ENCODE data around the gene GPATCH2L.

The GPATCH2L gene

DNA sequence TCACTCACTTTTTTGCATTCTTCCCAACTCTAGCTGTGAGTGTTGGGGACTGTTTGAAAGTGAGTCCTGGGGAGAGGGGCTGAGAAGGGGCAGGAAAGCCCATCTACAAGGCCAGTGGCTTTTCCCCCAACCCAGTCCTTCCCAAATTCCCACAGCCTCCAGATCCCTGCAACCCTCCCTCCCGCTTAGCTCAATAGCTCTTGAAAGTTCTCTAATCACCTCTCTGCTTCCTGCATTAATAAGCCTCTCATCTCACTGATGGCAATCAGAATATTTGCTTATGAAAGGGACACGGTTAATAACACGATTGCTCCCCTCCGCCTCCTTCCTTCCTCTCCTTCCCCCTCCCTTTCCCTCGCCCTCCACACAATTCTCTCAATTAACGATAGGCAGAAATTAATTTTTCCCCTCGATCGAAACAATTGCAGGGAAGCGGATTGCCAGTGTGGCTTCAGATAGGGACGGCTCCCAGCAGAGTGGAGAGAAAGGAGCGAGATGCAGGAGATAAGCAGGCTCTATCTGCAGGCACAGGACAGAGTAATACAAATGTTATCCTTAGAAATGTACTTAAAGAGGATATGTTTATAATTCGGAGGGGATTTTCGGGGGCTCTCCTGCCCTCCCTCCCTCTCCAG is 15.1 kb upstream of the GPATCH2L start:
- no peak for DNase-seq

DNA sequence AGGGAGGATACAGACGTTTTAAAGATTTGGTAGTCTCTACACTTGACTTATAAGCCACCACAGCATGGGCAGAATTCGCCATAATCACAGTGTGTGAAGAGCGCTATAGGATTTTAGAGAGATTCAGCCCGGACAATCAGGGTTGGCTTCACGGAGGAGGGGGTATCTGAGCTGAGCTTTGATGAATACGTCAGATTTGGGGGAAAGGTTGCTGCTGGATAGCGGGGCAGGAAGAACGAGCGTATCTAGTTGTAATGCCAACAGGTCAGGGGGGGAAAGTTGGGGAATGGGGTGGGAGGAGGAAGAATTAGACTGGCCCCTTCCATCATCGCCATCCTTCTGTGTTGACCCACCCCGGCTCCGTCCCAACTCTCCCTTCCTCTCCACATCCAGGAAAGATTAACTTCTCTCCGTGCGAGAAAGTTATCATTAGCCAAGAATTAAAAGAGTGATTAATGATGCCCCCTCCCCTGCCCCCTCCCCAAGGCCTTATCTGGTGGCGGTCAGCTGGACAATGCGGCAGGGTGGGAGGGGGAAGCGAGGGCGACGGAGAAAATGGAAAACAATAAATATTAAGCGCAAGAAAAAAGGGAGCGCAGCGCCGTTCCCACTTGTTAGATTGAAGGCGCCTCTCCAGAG is 13.5 kb upstream of the GPATCH2L start:
- DNase-seq = no peak

DNA sequence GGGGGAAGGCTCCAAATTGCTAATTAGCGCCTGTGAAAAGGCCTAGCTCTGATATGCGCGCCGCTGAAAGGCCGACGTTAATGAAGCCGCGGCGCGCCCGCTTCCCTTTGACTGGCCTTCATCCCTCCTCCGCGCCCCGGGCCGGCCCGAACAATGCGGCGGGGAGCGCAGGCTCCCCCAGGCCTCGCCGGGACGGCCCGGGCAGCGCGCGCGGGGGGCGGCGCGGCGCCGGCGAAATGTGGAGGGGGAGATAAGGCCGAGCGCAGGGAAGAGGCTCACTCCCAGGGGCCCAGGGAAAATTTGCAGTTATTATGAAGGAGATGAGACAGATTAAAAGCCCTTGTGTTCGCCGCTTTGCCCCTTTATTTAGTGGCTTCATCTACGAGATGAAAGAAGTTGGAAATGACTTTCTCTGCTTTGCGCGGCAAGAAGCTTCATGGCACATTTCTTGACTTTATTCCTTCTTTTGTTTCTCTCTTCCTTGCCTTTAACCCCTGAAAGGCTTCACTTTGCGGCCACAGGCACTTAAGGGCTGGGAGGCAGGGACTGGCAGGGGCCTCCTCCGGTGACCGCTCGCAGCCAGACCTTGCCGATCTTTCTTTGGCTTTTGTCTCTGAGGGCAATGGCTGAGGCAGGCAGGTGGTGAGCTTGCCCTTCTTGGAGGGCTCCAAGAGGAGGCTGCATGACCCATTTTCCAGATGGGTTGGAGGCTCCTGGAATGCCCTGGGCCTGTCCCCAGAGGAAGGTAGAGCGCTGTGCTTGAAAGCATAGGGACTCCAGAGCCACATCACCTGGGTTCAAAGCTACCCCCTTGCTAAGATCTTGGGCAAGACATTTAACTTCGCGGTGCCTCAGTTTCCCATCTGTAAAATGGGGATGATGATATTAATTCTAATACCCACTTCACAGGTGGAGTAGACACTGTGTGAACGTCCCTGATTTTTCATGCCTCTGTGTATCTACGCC is 12.7 kb upstream of the GPATCH2L start:
- no peak for DNase-seq

DNA sequence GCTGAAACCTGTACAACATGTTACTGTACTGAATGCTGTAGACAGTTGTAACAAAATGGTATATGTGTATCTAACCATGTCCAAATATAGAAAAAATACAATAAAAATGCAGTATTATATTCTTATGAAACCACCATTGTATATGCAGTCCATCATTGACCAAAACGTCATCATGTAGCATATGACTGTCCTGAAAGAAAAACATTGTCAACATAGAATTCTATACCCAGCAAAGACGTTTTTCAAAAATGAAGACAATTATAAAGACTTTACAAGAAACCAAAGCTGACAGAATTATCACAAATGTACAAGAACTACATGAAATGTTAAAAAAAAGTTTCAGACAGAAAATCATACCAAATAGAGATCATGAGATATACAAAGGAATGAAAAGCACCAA is 8.1 kb upstream of the GPATCH2L start:
- DNase-seq = no peak

DNA sequence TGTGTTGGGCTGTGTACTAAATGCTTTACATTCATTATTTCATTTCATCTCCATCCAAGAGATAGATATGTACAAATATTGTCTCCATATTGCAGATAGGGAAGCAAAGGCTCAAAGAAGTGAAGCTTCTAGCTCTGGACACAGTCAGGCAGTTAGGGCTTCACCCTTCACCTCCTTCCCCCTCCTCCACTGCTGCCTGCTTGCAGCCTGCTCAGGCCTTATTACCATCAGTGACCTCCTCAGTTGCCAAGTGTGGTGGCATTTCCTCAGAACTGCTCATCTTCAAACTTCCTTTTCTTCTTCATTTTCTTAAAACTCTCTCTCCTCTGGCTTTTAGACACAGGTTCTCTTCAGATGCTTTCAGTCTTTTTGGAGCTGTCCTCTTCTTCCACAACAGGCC is 4.7 kb upstream of the GPATCH2L start:
- no peak for DNase-seq

DNA sequence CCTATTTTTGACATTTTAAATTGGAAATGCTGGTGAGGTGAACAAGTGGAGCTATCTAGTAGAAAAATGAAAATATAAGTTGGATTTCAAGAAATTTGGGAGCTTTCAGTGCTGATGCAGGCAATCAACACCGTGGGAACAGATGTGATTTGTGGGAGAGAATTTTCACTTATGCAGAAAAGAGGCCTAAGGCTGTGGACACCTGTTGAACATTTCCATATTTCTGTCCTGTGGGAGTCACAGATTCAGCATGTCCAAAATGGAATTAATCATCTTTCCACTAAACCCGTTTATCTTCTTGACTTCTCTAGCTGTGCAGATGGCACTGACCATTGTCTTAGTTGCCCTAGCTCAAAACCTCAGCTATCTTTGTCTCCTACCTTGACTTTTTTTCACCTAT is 2.5 kb upstream of the GPATCH2L start:
- DNase-seq = no peak

DNA sequence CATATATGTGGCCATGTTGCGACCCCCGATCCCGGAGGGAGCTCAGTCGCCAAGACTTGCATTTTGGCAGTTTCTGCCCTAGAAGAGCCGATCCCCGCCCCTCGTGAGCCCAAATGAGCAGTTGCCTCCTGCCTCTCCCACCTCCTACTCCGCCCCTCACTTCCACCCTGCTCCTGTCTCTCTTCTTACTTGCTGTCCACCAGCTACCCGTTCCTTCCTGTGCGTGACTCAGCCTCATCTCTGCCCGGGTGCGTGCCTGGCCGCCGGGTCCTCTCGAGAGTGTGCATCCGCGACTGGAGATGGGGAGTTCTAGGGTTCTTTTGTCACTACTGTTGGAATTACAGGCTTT is 585 bp downstream of the GPATCH2L start:
- DNase-seq = no peak

DNA sequence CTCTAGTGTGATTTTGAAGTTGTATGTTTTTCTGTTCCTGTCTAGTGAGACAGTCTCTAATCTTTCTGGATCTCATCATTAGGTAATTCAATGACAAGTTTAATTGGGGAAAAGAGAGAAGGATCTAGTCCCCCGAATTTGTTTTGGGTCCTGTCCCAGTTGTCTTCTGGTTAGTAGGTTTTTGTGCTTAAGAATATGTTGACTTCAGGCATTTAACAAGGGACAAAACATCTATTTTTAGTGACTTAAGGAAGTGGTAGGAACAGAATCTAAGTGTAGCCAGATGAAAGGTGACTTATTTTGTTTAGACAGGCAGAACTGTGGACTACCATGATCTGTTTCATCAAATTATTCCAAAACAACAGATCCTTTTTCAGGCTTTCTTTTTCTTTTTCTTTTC is 2.2 kb downstream of the GPATCH2L start:
- DNase-seq = no peak

DNA sequence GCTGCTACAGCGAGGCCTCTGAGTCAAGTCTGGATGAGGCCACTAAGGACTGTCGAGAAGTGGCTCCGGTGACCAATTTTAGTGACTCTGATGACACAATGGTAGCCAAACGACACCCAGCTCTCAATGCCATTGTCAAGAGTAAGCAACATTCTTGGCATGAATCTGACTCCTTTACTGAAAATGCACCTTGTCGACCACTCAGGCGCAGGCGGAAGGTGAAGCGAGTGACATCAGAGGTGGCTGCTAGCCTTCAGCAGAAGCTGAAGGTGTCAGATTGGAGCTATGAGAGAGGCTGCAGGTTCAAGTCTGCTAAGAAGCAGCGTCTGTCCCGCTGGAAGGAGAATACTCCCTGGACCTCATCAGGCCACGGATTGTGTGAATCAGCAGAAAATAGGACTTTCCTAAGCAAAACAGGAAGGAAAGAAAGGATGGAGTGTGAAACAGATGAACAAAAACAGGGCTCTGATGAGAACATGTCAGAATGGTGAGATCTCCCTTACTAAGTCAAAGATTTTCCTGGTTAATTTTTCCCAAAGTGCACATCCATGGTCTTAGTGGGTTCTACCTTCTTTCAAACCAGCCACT is 2.9 kb downstream of the GPATCH2L start:
- DNase-seq = no peak

DNA sequence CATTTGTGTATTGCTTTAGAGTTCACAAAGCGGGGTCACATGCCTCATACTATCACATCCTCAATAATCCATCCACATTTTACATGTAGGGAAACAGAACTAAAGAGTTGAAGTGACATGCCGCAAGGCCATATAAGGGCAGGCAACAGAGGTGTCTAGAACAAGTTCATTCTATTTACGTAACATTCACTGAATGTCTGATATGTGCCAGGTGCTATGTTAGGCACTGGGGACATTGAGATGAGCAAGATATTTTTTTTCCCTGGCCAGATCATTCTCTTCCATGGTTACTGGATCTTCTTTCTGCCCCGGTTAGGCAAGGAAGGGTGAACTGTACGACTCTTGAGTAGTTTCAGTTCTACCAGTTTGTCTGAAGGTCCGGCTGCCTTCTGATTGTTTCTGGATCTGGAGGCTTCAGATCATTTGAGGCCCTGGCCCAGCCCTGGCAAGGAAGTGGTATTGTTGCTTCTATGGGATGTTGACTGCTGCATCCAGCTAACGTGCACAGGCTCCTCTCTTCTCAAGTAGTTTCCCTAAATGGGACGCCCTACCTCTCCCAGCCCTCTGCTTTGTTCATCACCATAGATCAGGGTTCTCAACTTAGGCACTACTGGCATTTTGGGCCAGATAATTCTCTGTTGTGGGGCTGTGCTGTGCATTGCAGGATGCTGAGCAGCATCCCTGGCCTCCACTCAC is 12.1 kb downstream of the GPATCH2L start:
- no peak for DNase-seq

DNA sequence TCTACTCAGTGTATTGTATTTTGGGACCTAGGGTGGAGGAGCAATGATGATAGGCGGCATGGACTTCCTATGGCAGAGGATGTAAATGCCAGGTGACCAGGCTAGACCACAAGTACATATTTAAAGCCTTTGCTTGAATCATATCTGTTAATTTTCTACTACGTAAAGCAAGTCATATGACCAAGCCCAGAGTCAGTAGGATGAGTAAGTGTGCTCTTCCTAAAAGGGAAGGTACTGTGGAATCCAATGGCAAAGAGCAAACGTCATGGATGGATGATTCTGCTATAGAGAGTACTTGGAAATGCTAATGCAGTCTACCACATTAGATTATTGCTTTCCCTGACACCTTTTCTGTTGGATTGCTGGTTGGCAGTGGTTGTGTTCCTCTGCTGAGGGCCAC is 16.8 kb downstream of the GPATCH2L start:
- no peak for DNase-seq

DNA sequence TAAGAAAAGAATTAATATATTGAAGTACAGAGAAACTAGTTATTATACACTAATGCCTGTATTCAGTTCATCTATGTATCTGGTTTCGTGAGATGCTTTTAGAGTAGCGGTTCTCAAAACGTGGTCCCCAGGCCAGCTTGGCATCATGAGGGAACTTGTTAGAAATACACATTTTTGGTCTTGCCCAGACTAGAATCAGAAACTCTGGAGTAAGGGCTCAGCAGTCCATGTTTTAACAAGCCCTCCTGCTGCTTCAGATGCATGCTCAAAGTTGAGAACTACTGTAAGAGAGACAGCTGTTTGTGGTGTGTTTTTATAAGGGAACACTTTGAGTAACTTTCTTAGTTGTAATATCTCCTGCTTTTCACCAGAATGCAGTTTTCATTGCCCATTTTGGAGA is 18.1 kb downstream of the GPATCH2L start:
- no peak for DNase-seq

DNA sequence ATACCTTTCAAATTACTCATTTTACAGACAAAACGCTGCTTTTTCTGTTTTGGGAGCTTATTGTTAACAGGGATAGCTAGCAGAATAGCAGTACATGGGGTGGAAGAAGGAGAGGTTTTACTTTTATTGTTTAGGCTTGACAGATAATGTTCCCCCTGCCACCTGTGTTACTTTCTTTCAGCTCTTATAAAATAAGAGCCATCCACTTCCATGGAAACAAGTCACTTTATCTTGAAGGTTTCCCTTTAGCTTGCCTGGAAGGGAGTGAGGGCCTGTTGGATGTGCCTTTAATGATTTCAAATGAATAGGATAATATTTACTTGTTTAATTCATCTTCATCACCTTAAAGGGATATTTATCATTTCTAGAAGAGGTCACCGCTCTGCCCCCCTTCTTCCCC is 23.3 kb downstream of the GPATCH2L start:
- DNase-seq = no peak

DNA sequence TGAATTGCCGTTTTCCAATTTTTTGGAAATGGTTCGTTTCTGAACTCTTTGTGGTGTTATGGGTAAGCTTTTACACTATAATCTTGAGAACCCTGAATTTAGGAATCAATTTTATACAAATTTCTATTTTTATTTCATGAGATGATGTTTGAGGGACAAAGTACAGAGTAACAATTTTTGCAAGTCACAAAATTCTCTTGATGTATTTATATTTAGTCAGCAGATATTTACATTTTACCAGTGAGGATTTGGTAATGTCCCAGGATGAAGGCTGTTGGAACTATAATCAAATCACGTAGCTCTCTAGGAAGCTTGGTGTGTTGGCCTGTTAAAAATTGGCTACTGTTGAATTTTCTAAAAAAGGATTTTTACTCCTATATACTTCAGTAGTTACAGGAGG is 24.2 kb downstream of the GPATCH2L start:
- DNase-seq = no peak

DNA sequence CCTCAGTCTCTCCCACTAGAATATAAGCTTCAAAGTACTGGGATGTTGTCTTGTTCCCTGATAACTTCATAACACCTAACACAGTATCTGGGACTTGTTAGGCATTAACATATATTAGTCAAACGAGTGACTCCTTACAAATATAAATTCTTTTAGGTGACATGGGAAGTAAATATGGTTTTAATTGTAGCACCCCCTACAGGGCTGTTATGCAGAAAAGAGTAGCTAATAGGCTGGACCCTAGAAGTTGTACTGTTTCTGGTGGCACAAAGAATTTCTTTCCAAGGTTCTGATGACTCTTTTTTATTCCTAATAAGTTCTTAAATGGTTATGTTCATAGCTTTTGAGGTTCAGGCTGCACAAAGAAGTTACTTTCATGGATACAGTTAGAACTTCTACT is 29.8 kb downstream of the GPATCH2L start:
- DNase-seq = no peak

DNA sequence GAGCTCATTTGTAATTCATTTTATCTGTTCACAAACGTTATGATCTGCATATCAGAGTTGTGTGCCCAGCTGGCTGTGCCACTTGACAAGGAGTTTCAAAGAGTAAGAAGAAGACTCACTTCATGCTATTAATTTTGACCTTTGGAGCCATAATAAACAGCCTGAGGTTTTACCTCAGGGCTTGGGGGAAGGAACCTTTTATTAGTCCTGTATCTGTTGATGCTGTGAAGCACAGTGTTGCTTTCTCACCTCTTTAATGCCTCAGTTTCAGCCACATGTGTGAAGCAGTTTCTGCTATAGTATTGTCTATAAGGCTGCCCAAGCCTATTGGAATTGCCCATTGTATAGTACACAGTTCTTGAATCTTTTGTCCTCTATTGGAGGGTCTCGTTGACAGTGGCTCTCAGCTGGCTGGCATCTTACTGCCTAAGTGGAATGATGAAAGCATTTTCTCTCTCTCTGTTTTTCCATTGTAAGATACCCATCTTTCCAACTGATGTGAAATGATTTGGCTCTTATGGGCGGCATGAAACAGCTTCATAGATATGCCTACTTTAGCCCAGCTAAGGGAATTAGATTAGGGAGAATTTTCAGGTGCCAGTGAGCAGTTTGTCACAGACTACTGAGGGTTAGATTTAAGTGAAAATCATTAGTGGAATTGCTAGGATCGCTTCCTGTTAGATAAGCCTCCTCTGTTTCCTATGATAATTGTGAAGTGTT is 34.7 kb downstream of the GPATCH2L start:
- no peak for DNase-seq

DNA sequence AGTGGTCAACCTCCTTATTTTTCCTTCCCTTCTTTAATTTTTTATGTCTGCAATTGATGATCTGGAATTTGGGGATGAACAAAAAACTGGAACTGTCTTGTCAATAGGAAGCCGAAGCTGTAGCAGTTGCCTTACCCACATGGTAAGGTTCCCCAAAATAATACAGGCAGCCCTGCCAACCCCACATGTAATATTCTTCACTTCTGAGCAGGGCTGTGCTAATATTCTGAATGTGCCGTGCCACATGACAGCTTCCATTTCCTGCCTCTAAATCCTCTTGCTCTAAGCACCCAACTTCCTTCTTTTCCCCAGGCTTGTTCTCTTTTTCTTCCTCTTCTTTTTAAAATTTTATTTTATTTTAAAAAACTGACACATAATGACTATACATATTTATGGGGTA is 39.6 kb downstream of the GPATCH2L start:
- DNase-seq = no peak

DNA sequence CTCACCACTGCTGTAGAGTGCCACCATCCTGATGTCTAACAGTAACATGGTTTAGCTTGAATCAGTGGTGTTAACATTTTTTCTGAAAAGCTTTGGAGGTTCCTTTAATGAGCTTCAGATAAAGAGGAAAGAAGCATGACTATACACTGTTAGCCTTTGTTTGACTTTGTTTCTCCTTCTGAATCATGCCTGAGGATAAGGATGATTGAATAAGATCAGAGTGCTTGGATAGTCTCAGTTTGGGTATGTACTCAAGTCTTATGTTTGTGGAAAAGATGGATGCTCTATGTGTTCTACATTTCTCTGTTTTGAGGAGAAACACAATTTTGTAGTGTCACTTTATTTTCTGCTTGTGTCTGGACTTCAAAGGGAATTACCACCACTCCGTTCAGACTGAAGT is 42.0 kb downstream of the GPATCH2L start:
- no peak for DNase-seq

DNA sequence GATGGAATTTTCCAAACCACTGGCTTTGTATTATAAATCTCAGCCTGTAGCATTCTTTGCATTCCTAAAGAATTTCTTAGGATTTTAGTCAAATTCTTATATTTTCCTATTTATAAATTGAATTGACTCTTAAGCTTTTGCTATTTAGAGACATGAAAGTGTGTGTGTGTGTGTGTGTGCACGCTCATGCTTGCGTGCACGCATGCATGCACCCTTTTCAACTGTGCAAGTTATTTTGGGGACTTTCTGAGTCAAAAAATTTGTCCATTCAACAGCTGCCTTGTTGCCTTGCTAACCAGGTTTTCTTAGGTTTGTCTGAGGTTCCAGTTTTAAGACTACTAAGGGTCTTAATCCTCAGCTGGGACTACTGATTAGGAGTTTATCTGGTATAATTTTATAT is 42.6 kb downstream of the GPATCH2L start:
- DNase-seq = no peak

DNA sequence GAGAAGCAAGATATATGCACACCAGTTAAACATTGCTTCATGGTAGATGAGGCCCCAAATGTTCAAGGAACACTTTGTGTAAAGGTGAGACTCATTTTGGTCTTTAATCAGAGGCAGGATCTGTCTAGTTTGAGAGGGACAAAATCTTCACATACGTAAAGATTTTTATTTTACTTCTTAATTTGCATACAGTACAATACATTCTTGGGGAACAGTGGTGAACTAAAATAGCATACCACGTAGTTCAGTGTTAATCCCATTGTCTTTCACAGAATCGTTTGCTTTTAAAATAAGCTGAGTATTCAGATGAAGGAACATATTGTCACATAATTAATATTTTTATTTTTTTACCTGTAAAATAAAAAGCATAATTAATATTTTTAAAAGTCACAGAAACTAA is 43.3 kb downstream of the GPATCH2L start:
- DNase-seq = no peak

DNA sequence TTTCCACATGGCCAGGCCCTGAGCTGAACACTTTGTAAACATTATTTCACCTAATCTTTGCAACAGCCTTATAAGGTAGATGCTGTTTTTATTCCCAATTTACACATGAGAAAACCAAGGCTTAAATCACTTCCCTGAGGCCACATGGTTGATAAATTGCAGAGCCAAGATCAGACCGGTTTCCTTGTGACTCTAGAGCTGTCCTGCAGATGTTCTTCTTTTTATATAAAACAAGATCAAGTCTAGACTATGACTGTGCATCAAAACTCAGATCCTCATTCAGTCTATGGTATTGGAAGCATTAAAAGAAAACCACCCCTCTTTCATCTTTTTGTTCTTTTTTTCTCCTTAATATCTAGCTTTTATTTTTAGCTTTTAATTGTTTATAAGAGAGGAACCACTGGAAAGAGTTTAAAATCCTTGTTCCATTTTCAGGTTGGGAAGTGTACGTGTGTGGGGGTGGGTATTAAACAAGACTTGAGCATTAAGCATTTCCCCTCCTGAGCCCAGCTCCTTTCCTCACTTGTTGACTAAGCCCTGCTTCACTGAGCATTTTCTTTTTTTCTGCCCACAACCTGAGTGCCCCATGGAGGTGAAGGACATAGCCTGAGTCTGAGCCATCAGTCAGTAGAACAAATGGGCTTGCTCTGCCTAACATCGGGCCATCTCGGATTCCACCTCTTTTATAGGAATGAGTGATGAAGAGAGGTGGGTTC is 45.4 kb downstream of the GPATCH2L start:
- no peak for DNase-seq

DNA sequence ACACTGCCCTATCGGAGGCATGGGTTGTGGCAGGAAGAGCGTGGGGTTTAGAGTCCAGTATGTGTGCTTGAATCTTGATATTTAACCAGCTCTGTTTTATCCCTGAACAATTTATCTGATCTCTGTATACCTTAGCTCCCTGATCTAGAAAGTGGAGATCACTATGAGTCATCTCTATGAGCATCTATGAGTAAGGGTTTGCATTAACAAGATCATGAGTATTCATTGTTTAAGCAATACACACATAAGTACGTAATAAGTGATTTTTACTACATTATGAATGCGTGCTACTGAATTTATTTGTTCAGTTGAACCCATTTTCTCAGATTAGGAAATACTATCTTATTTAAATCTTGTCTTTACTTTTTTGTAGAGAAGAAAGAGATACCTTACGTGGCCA is 49.4 kb downstream of the GPATCH2L start:
- no peak for DNase-seq
